Stimulated activated CD4-positive, alpha-beta T cell treated with anti-CD3 and anti-CD28 coated beads, Interleukin-1b, Interleukin-23, amount 100 ng/mL, for 4 hours (primary cell): Measurements from ENCODE around the gene NR3C1.

Source experiments
- DNase-seq, 2 donors: peaks; one replicate each; pipeline ENCODE4 v3.0.0-alpha.2; 2020; ENCODE audit warnings: low read depth in 2 of 2

NR3C1 gene

DNA sequence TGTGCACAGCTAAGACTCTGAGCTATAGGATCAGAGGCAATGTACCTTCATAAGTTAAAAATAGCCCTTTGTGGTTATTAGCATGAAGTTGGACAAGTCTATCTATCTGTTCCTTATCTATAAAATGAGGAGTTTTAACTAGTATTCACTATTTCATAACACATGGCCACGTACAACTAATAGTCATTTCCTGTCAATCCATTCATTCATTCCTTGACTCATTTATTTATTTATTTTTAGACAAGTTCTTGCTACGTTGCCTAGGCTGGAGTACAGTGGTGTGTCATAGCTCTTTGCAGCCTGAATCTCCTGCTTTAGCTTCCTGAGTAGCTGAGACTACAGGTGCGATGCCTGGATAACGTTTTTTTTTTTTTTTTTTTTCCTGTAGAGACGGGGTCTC lies 92.1 kb downstream of the NR3C1 start:
- no peak for DNase-seq

DNA sequence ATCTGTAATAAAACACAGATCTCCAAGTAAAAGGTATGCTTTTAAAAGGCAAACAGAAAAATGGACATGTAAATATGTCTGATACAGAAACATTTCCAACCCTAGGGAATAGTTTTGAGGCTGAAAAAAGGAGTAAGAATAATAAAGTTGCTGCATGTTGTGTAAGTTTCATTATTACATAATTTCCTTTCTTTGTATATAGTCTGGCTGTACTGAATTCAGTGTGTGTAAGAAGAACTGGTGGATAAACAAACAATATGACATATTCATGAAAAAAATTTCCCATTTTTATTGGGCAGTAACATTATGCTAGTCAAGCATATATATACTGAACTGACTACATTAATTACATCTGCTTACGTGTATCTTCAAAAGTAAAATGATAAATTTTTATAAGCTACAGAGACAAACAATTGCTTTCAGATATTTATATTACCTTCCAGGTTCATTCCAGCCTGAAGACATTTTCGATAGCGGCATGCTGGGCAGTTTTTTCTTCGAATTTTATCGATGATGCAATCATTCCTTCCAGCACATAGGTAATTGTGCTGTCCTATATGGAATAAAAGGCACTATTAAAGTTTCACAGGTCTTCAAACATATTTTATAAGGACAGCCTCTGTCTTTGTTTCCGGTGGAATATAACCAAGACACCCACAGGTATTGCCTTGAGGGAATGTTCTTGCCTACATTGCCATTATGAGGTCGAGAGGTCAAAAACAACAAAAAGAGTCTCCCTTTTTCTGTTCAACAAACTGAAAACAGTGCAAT lies 93.6 kb downstream of the NR3C1 start:
- DNase-seq = no peak

DNA sequence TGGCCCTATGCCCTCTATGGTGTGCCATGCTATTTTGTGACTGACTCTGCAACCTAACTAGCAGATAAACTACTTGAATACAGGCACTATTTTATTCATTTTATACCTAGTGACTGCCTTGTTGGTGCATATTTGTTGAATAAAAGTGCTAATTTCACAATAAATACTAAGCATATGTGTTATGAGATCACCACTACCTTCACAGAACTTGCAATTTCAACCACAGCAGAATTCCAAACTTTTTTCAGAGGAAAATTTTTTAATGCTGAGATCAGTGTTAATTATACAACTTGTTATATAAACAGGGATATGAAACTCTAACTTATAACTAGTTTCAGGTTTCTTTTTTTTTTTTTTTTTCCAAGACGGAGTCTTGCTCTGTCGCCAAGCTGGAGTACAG lies 94.8 kb downstream of the NR3C1 start:
- DNase-seq = no peak

DNA sequence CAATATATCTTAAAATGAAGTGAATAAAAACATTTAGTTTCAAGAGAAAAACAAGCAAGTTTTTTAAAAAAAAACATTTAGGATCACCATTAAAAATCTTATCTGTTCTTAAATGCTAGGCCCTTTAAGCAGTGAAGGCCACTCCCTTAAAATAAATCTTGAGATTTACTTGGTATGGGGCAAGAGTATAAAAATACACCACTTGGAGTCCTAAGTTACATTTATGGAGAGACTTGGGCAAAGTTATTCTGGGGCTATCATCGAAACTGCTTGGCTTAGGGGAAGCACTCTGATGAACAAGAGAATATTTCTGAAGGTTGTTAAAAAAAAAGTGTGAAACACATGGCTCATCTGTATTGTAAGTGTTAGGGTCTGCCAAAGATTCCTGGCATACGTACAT lies 97.4 kb downstream of the NR3C1 start:
- no peak for DNase-seq

DNA sequence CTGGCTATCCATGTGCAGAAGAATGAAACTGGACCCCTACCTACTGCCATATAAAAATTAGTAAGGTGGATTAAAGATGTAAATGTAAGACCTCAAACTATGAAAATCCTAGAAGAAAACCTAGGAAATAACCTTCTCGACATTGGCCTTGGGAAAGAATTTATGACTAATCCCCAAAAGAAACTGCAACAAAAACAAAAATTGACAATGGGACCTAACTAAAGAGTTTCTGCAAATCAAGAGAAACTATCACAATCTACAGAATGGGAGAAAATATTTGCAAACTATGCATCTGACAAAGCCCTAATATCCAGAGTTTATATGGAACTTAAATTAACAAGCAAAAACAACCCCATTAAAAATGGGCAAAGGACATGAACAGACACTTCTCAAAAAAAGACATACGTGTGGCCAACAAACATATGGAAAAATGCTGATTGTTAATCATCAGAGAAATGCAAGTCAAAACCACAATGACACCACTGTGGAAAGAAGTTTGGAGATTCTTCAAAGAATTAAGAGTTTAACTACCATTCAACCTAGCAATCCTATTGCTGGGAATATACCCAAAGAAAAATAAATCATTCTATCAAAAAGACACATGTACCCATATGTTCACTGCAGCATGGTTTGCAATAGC lies 98.5 kb downstream of the NR3C1 start:
- no peak for DNase-seq

DNA sequence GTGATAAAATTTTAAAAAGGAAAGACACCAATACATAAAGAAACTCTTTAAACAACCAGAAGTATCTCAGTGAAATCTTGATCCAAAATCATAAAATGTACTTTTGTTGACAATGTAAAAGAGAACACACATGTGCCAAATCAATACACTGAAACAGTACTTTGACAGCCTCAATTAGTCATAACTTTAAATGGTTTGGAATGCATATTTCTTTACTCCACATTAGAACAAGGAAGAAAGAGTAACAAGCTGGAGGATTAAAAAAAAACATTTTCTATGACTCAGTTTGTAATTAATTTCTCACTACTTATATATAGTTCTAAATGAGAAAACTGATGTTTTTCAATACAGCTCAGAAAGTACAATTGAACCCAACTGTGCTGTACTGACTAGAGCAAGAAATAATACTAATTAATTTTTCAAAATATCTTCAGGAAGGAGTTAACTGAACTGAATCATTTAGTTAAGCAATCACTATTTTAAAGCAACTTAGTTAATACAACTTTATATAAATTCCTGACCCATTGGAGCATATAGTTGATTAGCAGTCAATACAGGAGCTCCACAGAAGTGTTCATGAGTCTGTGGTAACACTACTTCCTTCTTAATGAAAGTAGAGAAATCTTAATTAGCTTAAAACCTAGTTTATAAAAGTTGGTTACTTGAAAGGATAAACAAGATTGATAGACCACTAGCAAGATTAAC lies 101.0 kb downstream of the NR3C1 start:
- DNase-seq = no peak

DNA sequence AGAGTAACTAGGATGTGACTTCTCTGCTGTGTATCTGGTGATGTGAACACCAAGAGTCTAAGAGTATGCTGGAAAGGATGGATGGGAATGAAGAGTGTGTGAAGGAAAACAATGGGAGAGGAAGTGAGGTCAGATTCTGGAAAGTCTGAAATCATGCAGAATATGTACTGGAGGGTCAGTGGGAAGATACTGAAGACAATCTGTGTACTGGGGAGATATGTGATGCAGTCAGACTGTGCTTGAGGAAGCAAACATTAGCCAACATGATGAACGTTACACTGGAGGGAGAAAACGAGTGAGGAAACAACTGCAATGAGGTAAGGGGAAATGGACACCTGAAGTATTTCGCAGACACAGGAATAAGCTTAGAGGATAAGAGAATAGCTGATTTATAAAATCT lies 105.7 kb downstream of the NR3C1 start:
- DNase-seq = no peak

DNA sequence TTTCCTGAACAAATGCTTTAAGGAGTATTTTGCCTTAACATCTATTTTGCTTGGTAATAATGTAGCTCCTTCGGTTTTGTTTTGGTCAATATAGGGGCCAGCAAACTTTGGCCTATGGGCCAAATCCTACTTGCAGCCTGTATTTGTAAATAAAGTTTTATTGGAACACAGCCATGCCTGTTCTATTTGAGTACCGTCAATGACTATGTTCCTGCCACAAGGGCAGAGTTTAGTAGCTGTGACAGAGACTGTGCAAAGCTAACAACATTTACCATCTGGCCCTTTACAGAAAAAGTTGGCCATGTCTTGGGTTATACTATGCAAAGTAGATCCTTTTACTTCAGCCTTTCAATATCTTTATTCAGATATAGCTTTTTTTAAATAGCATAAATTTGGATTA lies 113.4 kb downstream of the NR3C1 start:
- no peak for DNase-seq

DNA sequence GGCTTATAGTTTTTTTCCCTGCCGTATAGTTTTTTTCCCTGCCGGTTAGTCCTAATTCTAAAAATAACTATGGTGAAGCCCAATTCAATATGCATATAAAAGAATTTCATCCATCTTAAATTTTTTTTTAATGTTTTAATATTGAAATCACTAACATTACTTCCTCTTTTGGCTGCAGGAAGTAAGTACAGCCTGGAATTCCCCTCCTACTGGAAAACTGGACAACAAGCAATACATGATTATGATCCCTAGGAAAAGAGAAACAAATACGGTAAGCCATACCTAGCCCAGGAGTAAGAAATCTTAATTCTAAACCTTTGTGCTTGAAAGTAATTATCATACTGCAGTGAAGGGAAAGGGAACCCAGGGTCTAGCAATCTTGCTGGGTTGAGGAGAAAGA lies 119.0 kb downstream of the NR3C1 start:
- DNase-seq = no peak

DNA sequence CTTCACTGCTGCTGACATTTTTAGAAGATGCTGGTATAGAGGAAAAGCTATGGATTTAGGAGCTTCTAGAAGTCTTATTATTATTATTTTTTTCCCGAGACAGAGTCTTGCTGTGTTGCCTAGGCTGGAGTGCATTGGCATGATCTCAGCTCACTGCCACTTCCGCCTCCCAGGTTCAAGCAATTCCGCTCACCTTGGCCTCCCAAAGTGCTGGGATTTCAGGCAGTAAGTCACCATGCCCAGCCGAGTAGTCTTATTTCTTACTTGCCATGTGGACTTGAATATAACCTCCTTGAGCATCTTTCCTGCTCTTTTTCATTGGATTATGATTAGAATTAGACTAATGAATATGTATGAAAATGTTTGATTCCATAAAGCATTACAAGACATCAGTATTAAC lies 119.5 kb downstream of the NR3C1 start:
- no peak for DNase-seq

DNA sequence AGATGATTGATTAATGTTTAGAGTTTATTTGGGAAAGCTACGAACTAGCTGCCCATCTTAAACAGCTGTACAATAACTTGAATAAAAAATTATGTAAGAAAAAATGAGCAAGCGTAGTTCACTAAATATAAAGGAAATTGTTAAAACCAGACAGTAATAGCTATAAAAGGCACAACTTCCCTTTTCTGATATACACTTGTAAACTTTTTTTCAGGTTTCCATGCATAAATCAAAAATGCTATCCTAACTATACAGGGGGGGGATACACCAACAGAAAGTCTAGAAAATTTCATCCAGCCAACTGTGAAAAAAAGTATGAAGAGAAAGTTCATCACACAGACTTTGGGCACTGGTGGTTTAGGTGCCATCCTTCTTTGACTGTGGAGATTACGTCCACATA lies 122.3 kb downstream of the NR3C1 start:
- DNase-seq = no peak

DNA sequence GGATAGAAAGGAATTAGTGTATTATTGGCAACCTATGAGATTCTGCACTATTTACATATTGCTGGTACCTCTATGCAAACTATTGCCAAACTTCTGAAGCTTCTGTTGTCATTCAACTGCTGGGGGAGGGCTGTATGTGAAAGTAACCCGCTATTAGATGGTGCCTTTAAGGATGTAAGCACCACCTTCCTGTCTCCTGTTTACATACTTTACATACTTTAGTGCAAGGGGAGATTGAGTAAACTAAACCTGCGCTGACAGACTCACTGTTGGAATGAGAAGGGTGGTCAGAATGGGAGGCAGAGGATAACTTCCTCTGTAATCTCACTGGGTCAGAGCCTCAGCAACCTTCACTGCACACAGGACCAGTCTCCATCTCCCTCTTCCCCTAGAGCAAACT lies 123.8 kb downstream of the NR3C1 start:
- no peak for DNase-seq

DNA sequence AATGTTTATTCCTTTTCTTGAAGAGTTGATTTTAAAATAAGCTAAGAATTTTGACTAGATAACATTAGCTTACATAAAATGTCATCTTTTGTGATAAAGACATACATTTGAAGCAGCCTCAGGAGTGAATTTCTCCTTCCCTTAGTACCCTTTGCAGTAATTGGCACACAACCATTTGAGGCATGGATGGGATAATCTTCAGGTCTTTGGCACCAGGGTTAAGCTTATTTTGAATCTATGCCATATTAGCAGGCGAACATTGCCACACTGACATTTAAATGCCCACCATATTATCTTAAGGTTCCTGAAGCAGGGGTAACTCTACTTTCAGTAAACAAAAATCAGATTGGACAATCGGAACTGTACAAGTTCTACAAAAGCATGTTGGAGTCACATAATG lies 126.0 kb downstream of the NR3C1 start:
- no peak for DNase-seq

DNA sequence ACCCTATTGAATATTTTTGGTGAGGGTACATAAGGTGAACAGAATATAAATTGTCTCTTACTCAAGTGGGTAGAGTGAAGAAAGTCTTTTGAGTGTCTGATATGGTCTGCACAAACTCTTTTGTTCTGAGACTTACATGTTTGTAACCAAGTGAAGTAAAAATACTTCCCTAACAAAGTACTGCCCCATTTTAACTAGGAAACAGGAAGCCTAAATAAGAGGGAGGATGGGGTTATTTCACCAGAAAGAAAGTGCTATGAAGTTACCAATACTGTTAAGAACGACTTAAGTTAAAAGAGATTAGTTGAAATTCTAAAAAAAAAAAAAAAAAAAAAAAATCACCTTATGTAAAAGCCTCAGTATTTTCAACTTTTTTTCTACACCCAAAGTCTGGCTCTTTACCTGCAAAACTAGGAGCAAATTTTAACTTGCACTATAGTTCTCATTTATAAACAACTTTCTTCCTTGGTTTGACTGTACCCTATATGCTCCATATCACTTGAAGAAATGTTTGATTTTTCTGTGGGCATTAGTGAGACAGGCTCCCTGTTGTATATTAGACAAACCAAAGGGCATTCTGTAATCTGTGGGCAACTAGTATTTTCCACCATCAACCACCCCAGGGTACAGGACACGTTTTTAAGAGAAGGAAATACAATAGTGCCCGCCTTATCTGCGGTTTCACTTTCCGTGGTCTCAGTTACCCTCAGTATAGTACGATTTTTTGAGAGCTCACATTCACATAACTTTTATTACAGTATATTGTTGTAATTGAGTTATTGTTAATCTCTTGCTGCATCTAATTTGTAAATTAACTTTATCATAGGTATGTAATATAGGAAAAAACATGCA lies 127.7 kb downstream of the NR3C1 start:
- DNase-seq = no peak

DNA sequence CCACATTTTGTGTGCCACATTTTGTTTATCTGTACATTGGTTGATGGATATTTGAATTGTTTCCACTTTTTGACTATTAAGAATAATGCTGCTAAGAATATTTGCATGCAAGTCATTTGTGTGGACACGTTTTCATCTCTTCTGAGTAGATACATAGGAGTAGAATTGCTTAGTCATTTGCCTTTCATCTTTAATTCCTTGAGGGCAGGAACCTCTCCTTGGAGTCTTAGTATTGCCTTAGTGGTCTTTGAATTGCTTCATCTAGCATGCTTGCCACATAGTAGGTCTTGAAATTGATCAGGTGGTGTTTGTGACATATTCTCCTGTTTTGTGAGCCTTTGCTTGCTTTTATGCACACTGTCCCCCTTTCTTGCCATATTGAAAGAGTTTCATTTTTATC lies 128.5 kb downstream of the NR3C1 start:
- DNase-seq = no peak

DNA sequence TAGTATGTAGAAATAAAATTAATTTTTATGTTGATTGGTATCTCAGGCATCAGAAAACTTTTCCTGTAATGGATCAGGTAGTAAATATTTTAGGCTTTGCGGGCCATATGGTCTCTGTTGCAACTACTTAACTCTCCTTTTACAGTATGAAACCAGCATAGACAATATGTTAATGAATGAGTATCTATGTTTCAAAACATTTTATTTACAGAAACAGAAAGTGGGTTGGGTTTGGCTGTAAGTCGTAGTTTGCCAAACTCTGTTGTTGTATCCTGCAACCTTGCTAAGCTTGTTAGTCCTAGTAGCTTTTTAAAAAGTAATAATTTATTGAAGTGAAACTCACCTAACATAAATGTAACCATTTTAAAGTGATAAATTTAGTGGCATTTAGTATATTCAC lies 132.1 kb downstream of the NR3C1 start:
- DNase-seq = no peak

DNA sequence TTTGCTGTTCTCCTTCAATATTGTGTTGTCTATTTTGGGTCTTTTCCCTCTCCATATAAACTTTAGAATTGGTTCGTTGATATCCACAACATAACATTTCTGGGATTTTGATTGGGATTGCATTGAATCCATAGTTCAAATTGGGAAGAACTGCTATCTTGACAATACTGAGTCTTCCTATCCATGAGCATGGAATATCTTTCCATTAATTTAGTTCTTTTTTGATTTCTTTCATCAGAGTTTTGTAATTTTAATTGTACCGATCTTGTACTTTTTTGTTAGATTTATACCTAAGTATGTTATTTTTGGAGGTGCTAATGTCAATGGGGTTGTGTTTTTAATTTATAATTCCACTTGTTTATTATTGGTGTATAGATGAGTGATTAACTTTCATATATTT lies 135.1 kb downstream of the NR3C1 start:
- no peak for DNase-seq

DNA sequence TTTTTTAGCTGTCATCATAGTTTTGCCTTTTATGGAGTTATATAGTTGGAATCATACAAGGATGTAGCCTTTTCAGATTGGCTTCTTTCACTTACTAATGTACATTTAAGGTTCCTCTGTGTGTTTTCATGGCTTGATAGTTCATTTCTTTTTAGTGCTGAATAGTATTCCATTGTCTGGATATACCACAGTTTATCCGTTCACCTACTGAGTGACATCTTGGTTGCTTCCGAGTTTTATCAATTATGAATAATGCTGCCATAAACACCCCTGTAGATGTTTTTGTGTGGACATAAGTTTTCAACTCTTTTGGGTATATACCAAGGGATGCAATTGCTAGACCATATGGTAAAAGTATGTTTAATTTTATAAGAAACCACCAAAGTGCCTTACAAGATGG lies 136.3 kb downstream of the NR3C1 start:
- DNase-seq = no peak

DNA sequence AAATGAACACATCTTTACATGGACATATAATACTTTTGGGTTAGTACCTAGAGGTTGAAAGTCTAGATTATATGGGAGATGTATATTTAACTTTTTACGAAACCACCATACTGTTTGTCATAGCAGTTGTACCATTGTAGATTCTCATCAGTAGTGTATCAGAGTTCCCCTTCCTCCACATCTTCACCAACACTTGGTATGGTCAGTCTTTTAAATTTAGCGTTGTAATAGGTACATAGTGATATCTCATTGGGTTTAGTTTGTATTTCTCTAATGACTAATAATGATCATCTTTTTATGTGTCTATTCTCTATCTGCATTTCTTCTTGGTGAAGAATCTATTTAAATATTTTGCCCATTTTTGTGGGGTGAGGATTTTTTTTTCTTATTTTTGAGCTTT lies 137.5 kb downstream of the NR3C1 start:
- DNase-seq = no peak

DNA sequence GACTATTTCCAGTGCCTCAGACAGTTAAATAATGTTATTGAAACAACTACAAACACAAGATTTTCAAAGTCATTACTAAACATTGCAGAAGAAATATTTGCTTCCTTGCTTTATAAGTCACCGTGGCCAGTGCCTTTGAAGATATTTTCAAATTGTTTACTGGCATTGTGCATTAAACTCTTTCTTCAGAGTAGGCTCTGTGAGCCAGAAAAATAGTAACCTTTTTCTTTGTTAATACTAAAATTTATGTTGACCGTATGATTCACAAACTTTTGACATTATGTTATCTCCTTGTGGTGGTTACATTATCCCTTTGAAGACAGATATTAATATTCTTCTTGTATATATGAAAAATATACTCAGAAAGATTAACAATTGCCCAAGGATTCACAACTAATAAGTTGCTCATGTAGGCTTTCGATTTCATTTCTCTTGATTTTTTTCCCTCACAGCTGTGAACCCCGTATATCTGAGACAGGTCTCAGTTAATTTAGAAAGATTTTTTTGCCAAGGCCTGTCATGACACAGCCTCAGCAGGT lies 140.1 kb downstream of the NR3C1 start:
- DNase-seq = no peak

DNA sequence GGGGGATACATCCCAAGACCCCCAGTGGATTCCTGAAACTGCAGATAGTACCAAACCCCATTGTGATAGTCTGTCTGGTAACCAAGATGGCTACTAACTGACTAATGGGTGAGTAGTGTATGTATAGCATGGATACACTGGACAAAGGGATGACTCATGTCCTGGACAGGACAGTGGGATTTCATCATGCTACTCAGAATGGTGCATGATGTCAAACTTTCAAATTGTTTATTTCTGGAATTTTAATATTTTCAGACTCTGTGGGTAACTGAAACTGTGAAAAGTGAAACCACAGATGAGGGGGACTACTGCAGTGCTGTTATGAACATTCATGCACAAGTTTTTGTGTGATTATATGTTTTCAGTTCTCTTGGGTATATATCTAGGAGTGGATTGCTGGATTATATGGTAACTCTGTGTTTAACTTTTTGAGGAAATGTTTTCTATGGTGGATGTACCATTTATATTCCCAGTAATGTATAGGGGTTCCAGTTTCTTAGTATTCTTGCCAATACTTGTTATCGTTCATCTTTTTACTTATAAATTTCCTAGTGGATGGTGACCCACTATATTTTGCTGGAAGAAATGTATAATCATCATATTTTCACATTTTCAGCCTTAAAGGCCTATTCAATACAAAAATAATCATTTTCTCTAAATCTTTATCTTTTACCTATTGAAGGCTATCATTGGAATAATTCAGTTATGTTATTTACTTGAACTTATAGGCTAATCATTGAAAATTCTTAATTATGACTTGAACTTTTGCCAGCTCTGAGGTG lies 140.9 kb downstream of the NR3C1 start:
- no peak for DNase-seq
